Measurements from ENCODE around the gene CTDNEP1.

- TF ChIP-seq POLR2A (IDR thresholded peaks at IDR 0.05) (peak; percentile 67), CTCF (IDR thresholded peaks at IDR 0.05) (peak in 1 of 3 donors; percentile 22)
These were observed 17.2 kb downstream of the CTDNEP1 start, which contains the start of gene DVL2 for GRCh38 chr17:7234083-7234951.

Measured in ovary (tissue), 3 donors.